ENCODE data around the gene DCLK1.

DCLK1 gene

DNA sequence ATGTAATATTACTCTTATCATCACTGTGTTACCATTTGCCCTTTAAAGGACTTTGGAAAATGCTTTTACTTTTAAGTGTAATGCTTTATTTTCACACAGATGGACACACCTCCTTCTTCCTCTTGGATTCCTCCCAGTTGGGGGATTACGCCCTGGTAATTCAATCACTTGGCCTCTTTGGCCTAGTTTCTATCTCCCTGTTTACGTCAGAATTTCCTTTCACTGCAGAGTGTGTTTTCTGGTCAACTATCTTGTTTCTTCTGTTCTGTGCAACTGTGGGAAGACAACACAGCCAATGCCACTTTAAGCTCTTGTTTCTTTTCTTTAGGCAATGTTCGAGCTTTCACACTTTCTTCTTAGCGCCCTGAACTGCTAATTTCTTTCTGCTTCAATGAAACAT is 397.4 kb downstream of the DCLK1 start:
- TF ChIP-seq, protein P1, sequence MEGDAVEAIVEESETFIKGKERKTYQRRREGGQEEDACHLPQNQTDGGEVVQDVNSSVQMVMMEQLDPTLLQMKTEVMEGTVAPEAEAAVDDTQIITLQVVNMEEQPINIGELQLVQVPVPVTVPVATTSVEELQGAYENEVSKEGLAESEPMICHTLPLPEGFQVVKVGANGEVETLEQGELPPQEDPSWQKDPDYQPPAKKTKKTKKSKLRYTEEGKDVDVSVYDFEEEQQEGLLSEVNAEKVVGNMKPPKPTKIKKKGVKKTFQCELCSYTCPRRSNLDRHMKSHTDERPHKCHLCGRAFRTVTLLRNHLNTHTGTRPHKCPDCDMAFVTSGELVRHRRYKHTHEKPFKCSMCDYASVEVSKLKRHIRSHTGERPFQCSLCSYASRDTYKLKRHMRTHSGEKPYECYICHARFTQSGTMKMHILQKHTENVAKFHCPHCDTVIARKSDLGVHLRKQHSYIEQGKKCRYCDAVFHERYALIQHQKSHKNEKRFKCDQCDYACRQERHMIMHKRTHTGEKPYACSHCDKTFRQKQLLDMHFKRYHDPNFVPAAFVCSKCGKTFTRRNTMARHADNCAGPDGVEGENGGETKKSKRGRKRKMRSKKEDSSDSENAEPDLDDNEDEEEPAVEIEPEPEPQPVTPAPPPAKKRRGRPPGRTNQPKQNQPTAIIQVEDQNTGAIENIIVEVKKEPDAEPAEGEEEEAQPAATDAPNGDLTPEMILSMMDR (IDR thresholded peaks at IDR 0.05; ENCODE audit: insufficient read depth, low read length, missing control alignments) = no peak
- H3K4me3 ChIP-seq (ENCODE audit: low read depth, low read length) = no peak overlapping the region
- DNase-seq (ENCODE audit: low read depth, low spot score) = no peak
- CTCF ChIA-PET = interaction anchor here (1.1 to 2.0 kb wide), 3 partner anchors 11 to 56 kb away, joined by 3 to 10 read pairs (median 4); no protein-coding TSS in a partner anchor
- POLR2A ChIA-PET = no interaction called here

DNA sequence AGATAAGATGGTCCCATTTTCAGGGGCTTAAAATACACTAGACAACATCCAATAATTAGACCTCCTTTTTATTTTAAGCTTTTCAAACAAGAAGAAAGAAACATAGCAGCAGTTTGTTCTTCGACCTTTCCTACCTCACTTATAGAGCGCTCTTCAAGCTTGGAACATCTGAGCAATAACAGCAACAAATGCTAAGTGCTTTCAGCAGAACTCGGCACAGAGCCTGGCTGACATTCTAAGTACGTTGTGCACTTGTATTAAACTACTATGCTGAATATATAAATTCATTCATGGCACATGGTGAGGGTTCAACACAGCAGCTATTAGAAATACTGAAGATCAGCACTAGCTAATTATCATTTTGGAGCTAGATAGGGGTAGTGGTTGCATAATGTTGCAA is 398.6 kb downstream of the DCLK1 start:
- TF ChIP-seq, protein P1 (IDR thresholded peaks at IDR 0.05; ENCODE audit: insufficient read depth, low read length, missing control alignments) = no peak
- POLR2A ChIA-PET = no interaction called here
- CTCF ChIA-PET = interaction anchor here (1.2 to 4.4 kb wide), 4 partner anchors 9 to 56 kb away, joined by 3 to 18 read pairs (median 12); no protein-coding TSS in a partner anchor
- no peak for DNase-seq (ENCODE audit: low read depth, low spot score)
- no peak overlapping the region for H3K4me3 ChIP-seq (ENCODE audit: low read depth, low read length)

DNA sequence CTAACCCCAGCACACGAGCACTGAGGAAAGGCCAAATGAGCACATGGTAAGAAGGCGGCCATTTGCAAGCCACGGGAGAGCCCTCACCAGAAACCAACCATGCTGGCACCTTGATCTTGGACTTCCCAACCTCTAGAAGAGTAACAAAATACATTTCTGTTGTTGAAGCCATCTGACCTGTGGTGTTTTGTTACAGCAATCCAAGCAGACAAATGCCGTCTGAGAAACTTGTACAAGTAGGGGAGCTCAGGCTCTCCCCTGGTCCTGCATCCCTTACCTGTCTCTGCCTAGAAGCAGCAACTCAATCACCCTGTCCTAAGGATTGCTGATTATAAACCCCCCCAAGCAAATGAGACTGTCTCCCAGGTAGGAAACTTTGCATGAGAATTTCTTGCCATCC is 399.7 kb downstream of the DCLK1 start:
- no peak for DNase-seq (ENCODE audit: low read depth, low spot score)
- ChIA-PET CTCF (interaction anchor here (3.4 to 4.4 kb wide), 2 partner anchors 11 to 57 kb away, joined by 14 to 18 read pairs; no protein-coding TSS in a partner anchor), POLR2A (no interaction called here)
- no peak overlapping the region for H3K4me3 ChIP-seq (ENCODE audit: low read depth, low read length)
- TF ChIP-seq, protein P1 (IDR thresholded peaks at IDR 0.05; ENCODE audit: insufficient read depth, low read length, missing control alignments) = no peak

- no peak for DNase-seq (ENCODE audit: low read depth, low spot score)
- ChIA-PET CTCF (interaction anchor here (1.1 to 4.4 kb wide), 4 partner anchors 10 to 59 kb away, joined by 3 to 18 read pairs (median 8); no protein-coding TSS in a partner anchor), POLR2A (no interaction called here)
- no peak overlapping the region for H3K4me3 ChIP-seq (ENCODE audit: low read depth, low read length)
- TF ChIP-seq, protein P1 (IDR thresholded peaks at IDR 0.05; ENCODE audit: insufficient read depth, low read length, missing control alignments) = no peak
These were observed 401.1 kb downstream of the DCLK1 start for GRCh38 chr13:35729926-35730627.

- ChIA-PET POLR2A (no interaction called here), CTCF (no interaction called here)
- TF ChIP-seq, protein P1 (IDR thresholded peaks at IDR 0.05; ENCODE audit: insufficient read depth, low read length, missing control alignments) = no peak
- H3K4me3 ChIP-seq (ENCODE audit: low read depth, low read length) = no peak overlapping the region
- no peak for DNase-seq (ENCODE audit: low read depth, low spot score)
These were observed 403.3 kb downstream of the DCLK1 start for GRCh38 chr13:35727881-35728280.

DNA sequence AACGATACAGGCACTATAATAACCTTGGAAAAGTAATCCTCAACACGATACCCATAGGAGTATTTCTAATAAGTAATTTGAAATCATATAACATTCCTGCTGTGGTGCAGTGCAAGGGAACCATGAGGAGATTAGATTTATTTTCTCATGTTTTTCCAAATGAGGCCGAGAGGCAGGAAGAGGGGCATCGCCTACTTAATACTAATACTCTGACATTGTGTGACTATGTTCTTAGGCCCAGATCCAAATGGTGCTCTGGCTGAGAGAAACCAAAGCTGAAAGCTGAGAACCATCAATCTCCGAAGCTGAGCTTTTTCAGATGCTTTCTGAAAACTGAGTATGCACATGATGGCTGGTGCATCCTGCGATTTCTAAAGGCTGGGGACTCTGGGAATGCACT is 406.7 kb downstream of the DCLK1 start:
- ChIA-PET CTCF (interaction anchor here (1.0 to 9.5 kb wide), 10 partner anchors 9 to 559 kb away, joined by 3 to 136 read pairs (median 10); no protein-coding TSS in a partner anchor), POLR2A (no interaction called here)
- TF ChIP-seq, protein P1 (IDR thresholded peaks at IDR 0.05; ENCODE audit: insufficient read depth, low read length, missing control alignments) = no peak
- H3K4me3 ChIP-seq (ENCODE audit: low read depth, low read length) = no peak overlapping the region
- no peak for DNase-seq (ENCODE audit: low read depth, low spot score)
